GM21528 (cell line): ENCODE measurements around the gene DCUN1D2.

Experiments
- ATAC-seq: cut with Tn5 transposase; IDR thresholded peaks from one replicate; pipeline ENCODE4 v1.9.1; 2021; ENCODE audit warnings: mild to moderate bottlenecking, moderate library complexity; ENCODE audit not compliant: unreplicated experiment, low FRiP score

Gene DCUN1D2

GRCh38 chr13:113413898-113414282 lies 76.6 kb downstream of the DCUN1D2 start:
- ATAC-seq: no peak

GRCh38 chr13:113413178-113413897 lies 77.2 kb downstream of the DCUN1D2 start:
- ATAC-seq: no peak

GRCh38 chr13:113412440-113412839 lies 78.1 kb downstream of the DCUN1D2 start:
- no peak for ATAC-seq

GRCh38 chr13:113411216-113412023 lies 79.1 kb downstream of the DCUN1D2 start:
- no peak for ATAC-seq

GRCh38 chr13:113410472-113411201 lies 79.9 kb downstream of the DCUN1D2 start:
- ATAC-seq: no peak

- ATAC-seq: no peak
These were observed 81.9 kb downstream of the DCUN1D2 start for GRCh38 chr13:113408562-113408961.

- ATAC-seq: no peak
These were observed 82.7 kb downstream of the DCUN1D2 start for GRCh38 chr13:113407531-113408393.

GRCh38 chr13:113407103-113407530 lies 83.4 kb downstream of the DCUN1D2 start:
- no peak for ATAC-seq

- ATAC-seq: no peak
These were observed 84.0 kb downstream of the DCUN1D2 start for GRCh38 chr13:113406321-113407102.
